HL-60 (cell line): Measurements from ENCODE around the gene CELF1.

Experiments used
- CTCF ChIP-seq: IDR thresholded peaks from one replicate; pipeline ENCODE4 v1.5.1; 2011; ENCODE audit warnings: low read length, control low read depth, inconsistent platforms; ENCODE audit not compliant: insufficient read depth
- POLR2AphosphoS5 ChIP-seq: IDR thresholded peaks from 2 replicates; pipeline ENCODE4 v1.6.1; 2012; ENCODE audit warnings: low read depth
- TF ChIP-seq, protein P1 (sequence below): IDR thresholded peaks from 2 replicates; pipeline ENCODE4 v1.6.1; 2012; ENCODE audit warnings: low read depth; ENCODE audit not compliant: insufficient replicate concordance

DNA sequence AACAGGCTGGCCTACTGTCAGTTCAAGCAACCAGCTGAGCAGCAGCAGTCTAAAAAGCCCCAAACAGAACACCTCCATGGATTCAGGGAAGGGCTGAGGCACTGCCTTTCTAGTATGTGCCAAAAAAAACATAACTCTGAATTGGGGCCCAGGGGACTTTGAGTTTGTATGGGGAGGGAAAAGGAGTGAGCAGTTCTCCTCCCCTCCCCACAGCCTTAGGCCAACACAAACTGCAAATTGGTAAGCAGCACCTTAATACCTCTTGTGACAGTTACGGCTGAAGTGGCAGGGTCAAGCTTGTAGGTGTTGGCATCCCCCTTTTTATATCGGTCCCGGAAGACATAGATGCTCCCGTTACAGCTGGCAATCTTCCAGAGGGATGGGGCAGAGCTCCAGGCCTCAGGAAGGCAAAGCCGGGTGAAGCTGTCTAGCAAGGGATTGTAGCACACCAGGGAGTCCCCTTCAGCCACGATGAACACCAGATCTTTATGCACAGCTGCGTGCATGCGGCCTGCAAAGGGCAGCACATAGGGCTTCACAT is 19.9 kb upstream of the CELF1 start:
- TF ChIP-seq CTCF (no peak), POLR2AphosphoS5 (no peak)
- TF ChIP-seq, protein P1, sequence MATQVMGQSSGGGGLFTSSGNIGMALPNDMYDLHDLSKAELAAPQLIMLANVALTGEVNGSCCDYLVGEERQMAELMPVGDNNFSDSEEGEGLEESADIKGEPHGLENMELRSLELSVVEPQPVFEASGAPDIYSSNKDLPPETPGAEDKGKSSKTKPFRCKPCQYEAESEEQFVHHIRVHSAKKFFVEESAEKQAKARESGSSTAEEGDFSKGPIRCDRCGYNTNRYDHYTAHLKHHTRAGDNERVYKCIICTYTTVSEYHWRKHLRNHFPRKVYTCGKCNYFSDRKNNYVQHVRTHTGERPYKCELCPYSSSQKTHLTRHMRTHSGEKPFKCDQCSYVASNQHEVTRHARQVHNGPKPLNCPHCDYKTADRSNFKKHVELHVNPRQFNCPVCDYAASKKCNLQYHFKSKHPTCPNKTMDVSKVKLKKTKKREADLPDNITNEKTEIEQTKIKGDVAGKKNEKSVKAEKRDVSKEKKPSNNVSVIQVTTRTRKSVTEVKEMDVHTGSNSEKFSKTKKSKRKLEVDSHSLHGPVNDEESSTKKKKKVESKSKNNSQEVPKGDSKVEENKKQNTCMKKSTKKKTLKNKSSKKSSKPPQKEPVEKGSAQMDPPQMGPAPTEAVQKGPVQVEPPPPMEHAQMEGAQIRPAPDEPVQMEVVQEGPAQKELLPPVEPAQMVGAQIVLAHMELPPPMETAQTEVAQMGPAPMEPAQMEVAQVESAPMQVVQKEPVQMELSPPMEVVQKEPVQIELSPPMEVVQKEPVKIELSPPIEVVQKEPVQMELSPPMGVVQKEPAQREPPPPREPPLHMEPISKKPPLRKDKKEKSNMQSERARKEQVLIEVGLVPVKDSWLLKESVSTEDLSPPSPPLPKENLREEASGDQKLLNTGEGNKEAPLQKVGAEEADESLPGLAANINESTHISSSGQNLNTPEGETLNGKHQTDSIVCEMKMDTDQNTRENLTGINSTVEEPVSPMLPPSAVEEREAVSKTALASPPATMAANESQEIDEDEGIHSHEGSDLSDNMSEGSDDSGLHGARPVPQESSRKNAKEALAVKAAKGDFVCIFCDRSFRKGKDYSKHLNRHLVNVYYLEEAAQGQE: no peak
